ENCODE data around the gene RAB40B.

GRCh38 chr17:82677353-82677925 lies 21.1 kb downstream of the RAB40B start:
- TF ChIP-seq, protein P1, sequence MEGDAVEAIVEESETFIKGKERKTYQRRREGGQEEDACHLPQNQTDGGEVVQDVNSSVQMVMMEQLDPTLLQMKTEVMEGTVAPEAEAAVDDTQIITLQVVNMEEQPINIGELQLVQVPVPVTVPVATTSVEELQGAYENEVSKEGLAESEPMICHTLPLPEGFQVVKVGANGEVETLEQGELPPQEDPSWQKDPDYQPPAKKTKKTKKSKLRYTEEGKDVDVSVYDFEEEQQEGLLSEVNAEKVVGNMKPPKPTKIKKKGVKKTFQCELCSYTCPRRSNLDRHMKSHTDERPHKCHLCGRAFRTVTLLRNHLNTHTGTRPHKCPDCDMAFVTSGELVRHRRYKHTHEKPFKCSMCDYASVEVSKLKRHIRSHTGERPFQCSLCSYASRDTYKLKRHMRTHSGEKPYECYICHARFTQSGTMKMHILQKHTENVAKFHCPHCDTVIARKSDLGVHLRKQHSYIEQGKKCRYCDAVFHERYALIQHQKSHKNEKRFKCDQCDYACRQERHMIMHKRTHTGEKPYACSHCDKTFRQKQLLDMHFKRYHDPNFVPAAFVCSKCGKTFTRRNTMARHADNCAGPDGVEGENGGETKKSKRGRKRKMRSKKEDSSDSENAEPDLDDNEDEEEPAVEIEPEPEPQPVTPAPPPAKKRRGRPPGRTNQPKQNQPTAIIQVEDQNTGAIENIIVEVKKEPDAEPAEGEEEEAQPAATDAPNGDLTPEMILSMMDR (IDR thresholded peaks at IDR 0.05), result no peak
- TF ChIP-seq POLR2A (IDR thresholded peaks at IDR 0.05), result no peak
- no peak for TF ChIP-seq POLR2AphosphoS5 (IDR thresholded peaks at IDR 0.05)

Data from prostate gland (tissue), 2 donors.